ENCODE measurements around the gene MTRF1L. TPM values are rescaled to one million over a fixed set of nuclear protein-coding genes. Genes with fewer than 3 reads are reported as not detected.

Gene MTRF1L, protein sequence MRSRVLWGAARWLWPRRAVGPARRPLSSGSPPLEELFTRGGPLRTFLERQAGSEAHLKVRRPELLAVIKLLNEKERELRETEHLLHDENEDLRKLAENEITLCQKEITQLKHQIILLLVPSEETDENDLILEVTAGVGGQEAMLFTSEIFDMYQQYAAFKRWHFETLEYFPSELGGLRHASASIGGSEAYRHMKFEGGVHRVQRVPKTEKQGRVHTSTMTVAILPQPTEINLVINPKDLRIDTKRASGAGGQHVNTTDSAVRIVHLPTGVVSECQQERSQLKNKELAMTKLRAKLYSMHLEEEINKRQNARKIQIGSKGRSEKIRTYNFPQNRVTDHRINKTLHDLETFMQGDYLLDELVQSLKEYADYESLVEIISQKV
- total RNA-seq (2014; rRNA removed; shearing (Covaris generic)), result 30.0 and 38.1 TPM in 2 replicates

GRCh38 chr6:153002613-153003365, at the start of gene MTRF1L:
MTRF1L (minus strand) TSS chr6:153002709; CDS start chr6:153002685, 24 bp downstream.
- Histone ChIP-seq H3K4me3 (peak within 1 kb of the TSS; percentile 79), H3K4me1 (replicated peaks) (peaks cover 15% of the 10 kb centered on the region; the same call in 1 of the 2 replicates), H3K27me3 (replicated peaks) (no peaks in the 10 kb centered on the region), H3K36me3 (peaks cover 31% of the 10 kb centered on the region), H3K9me3 (replicated peaks) (no peaks in the 10 kb centered on the region), H3K27ac (peak within 1 kb of the TSS; percentile 76)
- peak; percentile 92 to 97 for DNase-seq (ENCODE audit: low read depth in 1 of 2, low spot score in 2 of 2)

DNA sequence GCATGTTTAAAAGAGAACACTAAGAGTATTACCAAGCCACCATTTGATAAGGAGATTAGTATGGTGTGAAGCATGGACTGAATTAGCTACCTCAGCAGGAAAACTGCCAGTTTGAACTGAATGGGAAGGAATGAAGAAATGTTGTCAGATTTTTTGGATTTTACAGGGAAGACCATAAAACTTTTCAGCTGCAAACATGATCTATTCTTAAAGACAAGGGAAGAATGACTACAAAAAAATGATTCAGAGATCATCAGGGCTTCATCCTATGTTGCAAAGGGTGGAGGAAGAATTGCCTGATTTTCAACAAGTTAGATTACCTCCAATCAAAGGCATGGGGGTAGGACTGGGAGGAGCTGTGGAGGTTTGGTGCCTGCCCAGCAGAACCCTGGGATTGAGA, 49.3 kb upstream of the MTRF1L start:
- Histone ChIP-seq H3K27me3 (replicated peaks) (no peaks in the 10 kb centered on the region), H3K27ac (no peak overlapping the region), H3K9me3 (replicated peaks) (no peaks in the 10 kb centered on the region), H3K4me1 (replicated peaks) (no peaks in the 10 kb centered on the region), H3K36me3 (no peaks in the 10 kb centered on the region), H3K4me3 (no peak overlapping the region)
- DNase-seq (ENCODE audit: low read depth in 1 of 2, low spot score in 2 of 2), result no peak

GRCh38 chr6:153048631-153049030, 46.1 kb upstream of the MTRF1L start:
- Histone ChIP-seq H3K4me1 (replicated peaks) (no peaks in the 10 kb centered on the region), H3K27ac (no peak overlapping the region), H3K9me3 (replicated peaks) (no peaks in the 10 kb centered on the region), H3K27me3 (replicated peaks) (no peaks in the 10 kb centered on the region), H3K4me3 (no peak overlapping the region), H3K36me3 (no peaks in the 10 kb centered on the region)
- no peak for DNase-seq (ENCODE audit: low read depth in 1 of 2, low spot score in 2 of 2)

- Histone ChIP-seq H3K27ac (no peak overlapping the region), H3K4me3 (no peak overlapping the region), H3K27me3 (replicated peaks) (no peaks in the 10 kb centered on the region), H3K4me1 (replicated peaks) (no peaks in the 10 kb centered on the region), H3K36me3 (no peaks in the 10 kb centered on the region), H3K9me3 (replicated peaks) (no peaks in the 10 kb centered on the region)
- no peak for DNase-seq (ENCODE audit: low read depth in 1 of 2, low spot score in 2 of 2)
Measured at GRCh38 chr6:153047386-153047785, 44.9 kb upstream of the MTRF1L start.

GRCh38 chr6:153045271-153045670, 42.8 kb upstream of the MTRF1L start:
- no peak for DNase-seq (ENCODE audit: low read depth in 1 of 2, low spot score in 2 of 2)
- Histone ChIP-seq H3K4me3 (no peak overlapping the region), H3K27ac (no peak overlapping the region), H3K4me1 (replicated peaks) (no peaks in the 10 kb centered on the region), H3K36me3 (no peaks in the 10 kb centered on the region), H3K9me3 (replicated peaks) (no peaks in the 10 kb centered on the region), H3K27me3 (replicated peaks) (no peaks in the 10 kb centered on the region)

DNA sequence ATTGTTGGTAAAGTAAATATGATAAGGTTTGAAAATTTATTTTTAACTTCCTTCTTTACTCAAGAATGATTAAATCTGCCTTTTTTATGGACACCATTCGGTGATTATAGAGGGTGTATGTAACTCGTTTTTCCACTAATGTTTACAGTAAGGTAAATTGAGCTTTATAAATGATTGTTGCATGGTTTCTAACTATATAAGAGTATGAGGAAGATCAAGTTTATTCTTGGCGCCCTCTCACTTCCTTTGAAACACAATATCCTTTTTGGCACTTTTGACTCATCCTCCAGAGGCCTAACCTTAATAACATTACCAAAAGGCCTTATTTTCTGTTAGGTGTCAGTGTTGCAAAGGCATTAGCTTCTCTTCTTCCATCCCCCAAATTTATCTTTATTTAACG, 41.8 kb upstream of the MTRF1L start:
- DNase-seq (ENCODE audit: low read depth in 1 of 2, low spot score in 2 of 2), result no peak
- Histone ChIP-seq H3K4me1 (replicated peaks) (no peaks in the 10 kb centered on the region), H3K36me3 (no peaks in the 10 kb centered on the region), H3K9me3 (replicated peaks) (no peaks in the 10 kb centered on the region), H3K27me3 (replicated peaks) (no peaks in the 10 kb centered on the region), H3K27ac (no peak overlapping the region), H3K4me3 (no peak overlapping the region)

- DNase-seq (ENCODE audit: low read depth in 1 of 2, low spot score in 2 of 2), result no peak
Measured at GRCh38 chr6:153043719-153044118, 41.2 kb upstream of the MTRF1L start.

GRCh38 chr6:153038378-153039057, 36.0 kb upstream of the MTRF1L start:
- Histone ChIP-seq H3K4me1 (replicated peaks) (0 out of 2 replicates have a peak, but pooled peaks cover 6% of the 10 kb centered on the region), H3K27ac (no peak overlapping the region), H3K36me3 (no peaks in the 10 kb centered on the region), H3K9me3 (replicated peaks) (no peaks in the 10 kb centered on the region), H3K4me3 (no peak overlapping the region), H3K27me3 (replicated peaks) (no peaks in the 10 kb centered on the region)
- DNase-seq (ENCODE audit: low read depth in 1 of 2, low spot score in 2 of 2), result no peak

More at GRCh38 chr6:153043719-153044118, 41.2 kb upstream of the MTRF1L start:
- no peak overlapping the region for H3K27ac ChIP-seq
- H3K36me3 ChIP-seq, result no peaks in the 10 kb centered on the region
- no peaks in the 10 kb centered on the region for H3K4me1 ChIP-seq (replicated peaks)
- H3K9me3 ChIP-seq (replicated peaks), result no peaks in the 10 kb centered on the region
- H3K27me3 ChIP-seq (replicated peaks), result no peaks in the 10 kb centered on the region
- H3K4me3 ChIP-seq, result no peak overlapping the region

GRCh38 chr6:153034139-153034538, 31.6 kb upstream of the MTRF1L start:
- Histone ChIP-seq H3K27ac (no peak overlapping the region), H3K27me3 (replicated peaks) (no peaks in the 10 kb centered on the region), H3K4me3 (no peak overlapping the region), H3K4me1 (replicated peaks) (peaks cover 30% of the 10 kb centered on the region), H3K9me3 (replicated peaks) (no peaks in the 10 kb centered on the region), H3K36me3 (no peaks in the 10 kb centered on the region)
- no peak for DNase-seq (ENCODE audit: low read depth in 1 of 2, low spot score in 2 of 2)

DNA sequence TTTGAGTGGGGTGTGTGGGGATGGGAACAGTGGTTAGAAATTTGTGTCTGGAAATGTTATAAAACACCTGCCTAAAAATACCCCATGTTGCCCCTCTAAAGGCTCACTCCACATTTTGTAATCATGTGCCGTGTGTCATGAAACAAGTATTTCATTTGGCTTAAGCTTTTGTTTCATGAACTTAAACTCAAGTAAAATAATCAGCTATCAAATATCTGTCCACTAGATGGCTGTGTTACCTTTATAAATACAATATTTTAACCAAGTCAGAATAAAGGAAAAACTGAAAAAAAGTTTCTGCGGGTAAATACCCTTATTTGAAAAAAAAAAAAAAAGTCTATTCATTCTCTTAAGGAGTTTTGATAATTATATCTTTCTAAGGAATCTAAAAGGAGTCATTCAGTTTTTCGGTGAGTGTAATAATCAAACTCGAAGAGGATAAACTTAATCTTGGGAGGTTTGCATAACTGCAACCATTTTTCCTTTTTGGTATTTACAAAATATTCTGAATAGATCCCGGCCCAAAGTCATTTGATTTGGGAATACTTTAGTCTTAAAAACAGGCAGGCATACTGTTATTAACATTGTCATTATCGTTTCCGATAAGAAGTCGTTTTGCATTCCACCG, 29.9 kb upstream of the MTRF1L start:
- peak in 1 of 2 experiments; percentile 49 for DNase-seq (ENCODE audit: low read depth in 1 of 2, low spot score in 2 of 2)
- H3K36me3 ChIP-seq, result no peaks in the 10 kb centered on the region
- H3K27me3 ChIP-seq (replicated peaks), result no peaks in the 10 kb centered on the region
- no peaks in the 10 kb centered on the region for H3K9me3 ChIP-seq (replicated peaks)
- peaks cover 37% of the 10 kb centered on the region for H3K4me1 ChIP-seq (replicated peaks)
- H3K4me3 ChIP-seq, result no peak overlapping the region
- H3K27ac ChIP-seq, result peak overlapping the region; percentile 17

DNA sequence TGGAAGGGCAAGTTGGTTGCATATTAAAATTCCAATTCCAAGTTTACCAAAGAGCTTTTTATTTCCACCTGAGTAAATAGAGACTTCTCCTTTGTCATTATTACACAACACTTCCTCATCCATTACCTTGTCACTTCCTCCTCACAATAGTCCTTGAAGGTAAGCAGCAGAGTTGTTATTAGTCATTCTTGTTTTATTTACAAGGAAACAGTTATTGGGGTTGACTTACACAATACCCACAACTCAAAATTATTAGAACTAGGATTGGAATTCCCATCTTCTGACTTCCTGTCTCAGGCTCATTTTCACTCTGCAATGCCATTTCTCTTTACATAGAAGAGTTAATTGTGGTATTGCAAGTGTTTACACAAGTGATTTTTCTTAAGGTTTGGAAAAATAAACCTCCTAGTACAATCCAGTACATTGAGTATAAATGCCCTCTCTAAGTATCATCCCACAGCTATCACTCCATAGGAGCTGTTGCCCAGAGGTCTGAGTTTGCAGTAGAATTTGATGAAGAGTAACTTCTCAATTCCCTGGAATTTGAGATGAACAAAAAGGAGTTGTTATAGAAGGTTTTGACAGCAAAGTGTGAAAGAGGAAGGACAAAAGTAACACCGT, 28.9 kb upstream of the MTRF1L start:
- H3K4me3 ChIP-seq, result no peak overlapping the region
- DNase-seq (ENCODE audit: low read depth in 1 of 2, low spot score in 2 of 2), result peak in 1 of 2 experiments; percentile 54
- peak overlapping the region; percentile 17 for H3K27ac ChIP-seq

GRCh38 chr6:153028963-153029362, 26.5 kb upstream of the MTRF1L start:
- no peak for DNase-seq (ENCODE audit: low read depth in 1 of 2, low spot score in 2 of 2)
- Histone ChIP-seq H3K36me3 (no peaks in the 10 kb centered on the region), H3K4me1 (replicated peaks) (peaks cover 37% of the 10 kb centered on the region), H3K4me3 (no peak overlapping the region), H3K27me3 (replicated peaks) (no peaks in the 10 kb centered on the region), H3K27ac (peak overlapping the region; percentile 25; the same call in 1 of the 2 replicates), H3K9me3 (replicated peaks) (no peaks in the 10 kb centered on the region)

More for the DNA sequence above, 28.9 kb upstream of the MTRF1L start:
- Histone ChIP-seq H3K4me1 (replicated peaks) (peaks cover 37% of the 10 kb centered on the region), H3K36me3 (no peaks in the 10 kb centered on the region), H3K27me3 (replicated peaks) (no peaks in the 10 kb centered on the region), H3K9me3 (replicated peaks) (no peaks in the 10 kb centered on the region)

GRCh38 chr6:153028286-153028685, 25.8 kb upstream of the MTRF1L start:
- Histone ChIP-seq H3K27me3 (replicated peaks) (no peaks in the 10 kb centered on the region), H3K27ac (peak overlapping the region; percentile 25; the same call in 1 of the 2 replicates), H3K4me1 (replicated peaks) (peaks cover 37% of the 10 kb centered on the region), H3K36me3 (no peaks in the 10 kb centered on the region), H3K4me3 (no peak overlapping the region), H3K9me3 (replicated peaks) (no peaks in the 10 kb centered on the region)
- peak in 1 of 2 experiments; percentile 26 for DNase-seq (ENCODE audit: low read depth in 1 of 2, low spot score in 2 of 2)
